Neural cell (in vitro differentiated cells): ENCODE results near the gene GRN. TPM values are rescaled to one million over a fixed set of nuclear protein-coding genes. Genes with fewer than 3 reads are reported as not detected.

Source experiments
- H2AFZ ChIP-seq: fragments of 200-600, 300-800 bp; sonication (generic), shearing (Covaris generic); 2 replicates; pipeline ENCODE4 v1.6.0; 2014; ENCODE audit warnings: low read depth, mild to moderate bottlenecking, antibody characterized with exemption, low read length, moderate library complexity
- H3F3A ChIP-seq: fragments of 200-600 bp; shearing (Covaris generic); 2 replicates; pipeline ENCODE4 v1.6.1; 2016; ENCODE audit warnings: mild to moderate bottlenecking, moderate library complexity, mixed read lengths, antibody characterized with exemption, low read length; ENCODE audit not compliant: insufficient read depth, poor library complexity, severe bottlenecking
- H3K27ac ChIP-seq: fragments of 200-600, 300-800 bp; sonication (generic), shearing (Covaris generic); 2 replicates; pipeline ENCODE4 v1.5.1; 2014; ENCODE audit warnings: mild to moderate bottlenecking, low read length, moderate library complexity
- H3K27me3 ChIP-seq: fragments of 300-800, 200-600 bp; sonication (generic), shearing (Covaris generic); 2 replicates; pipeline ENCODE4 v1.6.0; 2014; ENCODE audit warnings: mild to moderate bottlenecking, low read depth, low read length, moderate library complexity; ENCODE audit not compliant: insufficient read depth
- H3K36me3 ChIP-seq: fragments of 300-800, 200-600 bp; sonication (generic), shearing (Covaris generic); 2 replicates; pipeline ENCODE4 v1.5.1; 2014; ENCODE audit warnings: mild to moderate bottlenecking, antibody characterized with exemption, low read length, moderate library complexity; ENCODE audit not compliant: insufficient read depth
- H3K4me2 ChIP-seq: fragments of 300-800, 200-600 bp; sonication (generic), shearing (Covaris generic); 2 replicates; pipeline ENCODE4 v1.6.0; 2014; ENCODE audit warnings: mild to moderate bottlenecking, low read length
- H3K4me3 ChIP-seq: fragments of 300-800, 200-600 bp; sonication (generic), shearing (Covaris generic); 2 replicates; pipeline ENCODE4 v1.5.1; 2014; ENCODE audit warnings: mild to moderate bottlenecking, low read length, moderate library complexity
- H3K79me2 ChIP-seq: fragments of 200-600 bp; shearing (Covaris generic); replicated peaks from 2 replicates; pipeline ENCODE4 v1.6.0; 2014; ENCODE audit warnings: mild to moderate bottlenecking, low read length, moderate library complexity; ENCODE audit not compliant: insufficient read depth
- H3K9ac ChIP-seq: fragments of 300-800, 200-600 bp; sonication (generic), shearing (Covaris generic); 2 replicates; pipeline ENCODE4 v1.6.1; 2016; ENCODE audit warnings: mild to moderate bottlenecking, low read length, mixed read lengths
- H3K9me2 ChIP-seq: fragments of 200-600 bp; shearing (Covaris generic); 2 replicates; pipeline ENCODE4 v1.6.1; 2016; ENCODE audit warnings: mild to moderate bottlenecking, low read length, mixed read lengths; ENCODE audit not compliant: insufficient read depth
- H3K9me3 ChIP-seq: fragments of 200-600, 300-800 bp; sonication (generic), shearing (Covaris generic); 2 replicates; pipeline ENCODE4 v1.6.1; 2016; ENCODE audit warnings: mild to moderate bottlenecking, mixed run types, low read length, moderate library complexity, mixed read lengths
- H4K20me1 ChIP-seq: fragments of 200-600 bp; shearing (Covaris generic); 2 replicates; pipeline ENCODE4 v1.6.1; 2016; ENCODE audit warnings: mild to moderate bottlenecking, mixed run types; ENCODE audit not compliant: insufficient read depth
- CTCF ChIP-seq: fragments of 450-650 bp; IDR thresholded peaks from 2 replicates; pipeline ENCODE4 v1.5.1; 2014; ENCODE audit warnings: antibody characterized with exemption, mild to moderate bottlenecking, moderate library complexity; ENCODE audit not compliant: poor library complexity, severe bottlenecking
- EP300 ChIP-seq: fragments of 450-650 bp; conservative IDR thresholded peaks from 2 replicates; pipeline ENCODE4 v1.6.1; 2014; ENCODE audit warnings: antibody characterized with exemption, mild to moderate bottlenecking, moderate library complexity; ENCODE audit not compliant: poor library complexity, severe bottlenecking
- EZH2 ChIP-seq: fragments of 200-600, 300-800 bp; shearing (Covaris generic), sonication (generic); IDR thresholded peaks from 2 replicates; pipeline ENCODE4 v1.6.1; 2014; ENCODE audit warnings: antibody characterized with exemption, low read length, borderline replicate concordance, mild to moderate bottlenecking; ENCODE audit not compliant: insufficient read depth, poor library complexity, severe bottlenecking
- MXI1 ChIP-seq: fragments of 450-650 bp; conservative IDR thresholded peaks from 2 replicates; pipeline ENCODE4 v1.6.1; 2014; ENCODE audit warnings: antibody characterized with exemption, mild to moderate bottlenecking; ENCODE audit not compliant: poor library complexity, severe bottlenecking
- POLR2AphosphoS5 ChIP-seq: IDR thresholded peaks from 2 replicates; pipeline ENCODE4 v1.6.1; 2012
- RAD21 ChIP-seq: fragments of 450-650 bp; conservative IDR thresholded peaks from 2 replicates; pipeline ENCODE4 v1.6.1; 2014; ENCODE audit warnings: antibody characterized with exemption, mild to moderate bottlenecking, moderate library complexity
- REST ChIP-seq: IDR thresholded peaks from 2 replicates; pipeline ENCODE4 v1.6.1; 2012; ENCODE audit warnings: borderline replicate concordance
- SMC3 ChIP-seq: fragments of 450-650 bp; conservative IDR thresholded peaks from 2 replicates; pipeline ENCODE4 v1.6.1; 2014; ENCODE audit warnings: antibody characterized with exemption, mild to moderate bottlenecking, moderate library complexity; ENCODE audit not compliant: poor library complexity
- TAF1 ChIP-seq: IDR thresholded peaks from 2 replicates; pipeline ENCODE4 v1.6.1; 2012; ENCODE audit warnings: low read depth
- polyA plus RNA-seq: library from polyadenylated mRNA; depleted of rRNA; stranded (reverse); fragments of >200 nt; gene quantifications from 2 replicates; pipeline ENCODE4 v1.2.3, GENCODE V29; 2014

GRN gene
- polyA plus RNA-seq, 1 donor from 2014 or later = 21.8 TPM

GRCh38 chr17:44396946-44397345, 51.8 kb downstream of the GRN start:
- Histone ChIP-seq H3K4me2 (no peak overlapping the region), H3K27ac (no peak overlapping the region), H3K36me3 (no peaks in the 10 kb centered on the region), H3K79me2 (no peaks in the 10 kb centered on the region), H3K9me2 (no peaks in the 10 kb centered on the region), H3F3A (no peaks in the 10 kb centered on the region), H2AFZ (no peak overlapping the region), H3K4me3 (no peak overlapping the region), H3K9me3 (no peaks in the 10 kb centered on the region), H4K20me1 (no peaks in the 10 kb centered on the region), H3K27me3 (no peaks in the 10 kb centered on the region), H3K9ac (no peak overlapping the region)
- TF ChIP-seq EZH2 (no peak), SMC3 (no peak), EP300 (no peak), POLR2AphosphoS5 (no peak), TAF1 (no peak)

- Histone ChIP-seq H3K4me3 (no peak overlapping the region), H3K27ac (no peak overlapping the region), H3K27me3 (no peaks in the 10 kb centered on the region), H3K9ac (no peak overlapping the region), H3K9me3 (no peaks in the 10 kb centered on the region), H4K20me1 (no peaks in the 10 kb centered on the region), H3F3A (no peaks in the 10 kb centered on the region), H3K36me3 (no peaks in the 10 kb centered on the region), H2AFZ (no peak overlapping the region), H3K4me2 (no peak overlapping the region), H3K9me2 (no peaks in the 10 kb centered on the region), H3K79me2 (no peaks in the 10 kb centered on the region)
- TF ChIP-seq REST = no peak
- TF ChIP-seq POLR2AphosphoS5 = no peak
- TF ChIP-seq MXI1 = no peak
- TF ChIP-seq CTCF = no peak
- TF ChIP-seq EZH2 = no peak
- no peak for TF ChIP-seq EP300
- no peak for TF ChIP-seq RAD21
Observed at GRCh38 chr17:44397479-44398440, 52.7 kb downstream of the GRN start.
